ENCODE results near the gene CAP2. TPM values are rescaled to one million over a fixed set of nuclear protein-coding genes. Genes with fewer than 3 reads are reported as not detected.
"Not testable (repeated sequence)": the region's sequence is repeated elsewhere in the genome, so short reads cannot be mapped to it uniquely, and the experiment has no call there.

The CAP2 gene
- total RNA-seq, 2 donors from 2014 or later = not detected

GRCh38 chr6:17414395-17414794 is 21.0 kb downstream of the CAP2 start:
- not testable (repeated sequence) for ATAC-seq; DNase-seq (ENCODE audit: low spot score); H3K4me3 Mint-ChIP-seq; H3K36me3 Mint-ChIP-seq; H3K9me3 Mint-ChIP-seq; H3K27ac Mint-ChIP-seq; H3K4me1 Mint-ChIP-seq (ENCODE audit: low read depth in 2 of 2)
- H3K27me3 Mint-ChIP-seq = peaks cover 14 to 38% of the 10 kb centered on the region in 2 donors

GRCh38 chr6:17415321-17415720 is 21.9 kb downstream of the CAP2 start:
- DNase-seq (ENCODE audit: low spot score) (no peak), ATAC-seq (no peak)
- Mint-ChIP-seq H3K9me3 (peaks cover 2% of the 10 kb centered on the region), H3K36me3 (no peaks in the 10 kb centered on the region), H3K27me3 (peaks cover 15 to 38% of the 10 kb centered on the region in 2 donors), H3K4me3 (no peak overlapping the region), H3K4me1 (ENCODE audit: low read depth in 2 of 2) (no peaks in the 10 kb centered on the region), H3K27ac (no peak overlapping the region)

GRCh38 chr6:17416806-17417205 is 23.4 kb downstream of the CAP2 start:
- H3K27me3 Mint-ChIP-seq = peaks cover 14 to 38% of the 10 kb centered on the region in 2 donors
- H3K9me3 Mint-ChIP-seq = peaks cover 2% of the 10 kb centered on the region
- H3K27ac Mint-ChIP-seq = no peak overlapping the region
- ATAC-seq = no peak
- H3K4me1 Mint-ChIP-seq (ENCODE audit: low read depth in 2 of 2) = no peaks in the 10 kb centered on the region
- no peaks in the 10 kb centered on the region for H3K36me3 Mint-ChIP-seq
- H3K4me3 Mint-ChIP-seq = no peak overlapping the region
- no peak for DNase-seq (ENCODE audit: low spot score)

- no peak overlapping the region for H3K4me3 Mint-ChIP-seq
- H3K4me1 Mint-ChIP-seq (ENCODE audit: low read depth in 2 of 2) = no peaks in the 10 kb centered on the region
- no peak overlapping the region for H3K27ac Mint-ChIP-seq
- H3K9me3 Mint-ChIP-seq = peaks cover 2% of the 10 kb centered on the region
- peaks cover 10 to 32% of the 10 kb centered on the region in 2 donors for H3K27me3 Mint-ChIP-seq
- no peaks in the 10 kb centered on the region for H3K36me3 Mint-ChIP-seq
- DNase-seq (ENCODE audit: low spot score) (no peak), ATAC-seq (no peak)
Measured at GRCh38 chr6:17417817-17418216, 24.4 kb downstream of the CAP2 start.

- Mint-ChIP-seq H3K9me3 (peaks cover 2% of the 10 kb centered on the region), H3K36me3 (no peaks in the 10 kb centered on the region), H3K27me3 (peaks cover 9 to 30% of the 10 kb centered on the region in 2 donors)
Measured at GRCh38 chr6:17418281-17419188, 25.1 kb downstream of the CAP2 start.

GRCh38 chr6:17419189-17419575 is 25.8 kb downstream of the CAP2 start:
- Mint-ChIP-seq H3K36me3 (no peaks in the 10 kb centered on the region), H3K27me3 (peaks cover 9 to 30% of the 10 kb centered on the region in 2 donors), H3K4me3 (no peak overlapping the region), H3K9me3 (peaks cover 2% of the 10 kb centered on the region), H3K4me1 (ENCODE audit: low read depth in 2 of 2) (no peaks in the 10 kb centered on the region), H3K27ac (no peak overlapping the region)
- DNase-seq (ENCODE audit: low spot score) (no peak), ATAC-seq (no peak)

More at GRCh38 chr6:17418281-17419188, 25.1 kb downstream of the CAP2 start:
- ATAC-seq (no peak), DNase-seq (ENCODE audit: low spot score) (no peak)
- no peaks in the 10 kb centered on the region for H3K4me1 Mint-ChIP-seq (ENCODE audit: low read depth in 2 of 2)
- H3K27ac Mint-ChIP-seq = no peak overlapping the region
- H3K4me3 Mint-ChIP-seq = no peak overlapping the region

- DNase-seq (ENCODE audit: low spot score) (no peak), ATAC-seq (no peak)
- Mint-ChIP-seq H3K9me3 (no peaks in the 10 kb centered on the region), H3K4me3 (no peak overlapping the region), H3K36me3 (no peaks in the 10 kb centered on the region), H3K4me1 (ENCODE audit: low read depth in 2 of 2) (no peaks in the 10 kb centered on the region), H3K27me3 (peaks cover 9 to 26% of the 10 kb centered on the region in 2 donors), H3K27ac (no peak overlapping the region)
Measured at GRCh38 chr6:17420368-17420767, 27.0 kb downstream of the CAP2 start.

- H3K4me3 Mint-ChIP-seq = no peak overlapping the region
- H3K27me3 Mint-ChIP-seq = peaks cover 7 to 16% of the 10 kb centered on the region in 2 donors
- no peaks in the 10 kb centered on the region for H3K9me3 Mint-ChIP-seq
- no peak for DNase-seq (ENCODE audit: low spot score)
- no peaks in the 10 kb centered on the region for H3K36me3 Mint-ChIP-seq
- H3K27ac Mint-ChIP-seq = no peak overlapping the region
- no peak for ATAC-seq
- H3K4me1 Mint-ChIP-seq (ENCODE audit: low read depth in 2 of 2) = no peaks in the 10 kb centered on the region
Measured at GRCh38 chr6:17421406-17421805, 28.0 kb downstream of the CAP2 start.

GRCh38 chr6:17423026-17423425 is 29.6 kb downstream of the CAP2 start:
- ATAC-seq = no peak
- H3K27me3 Mint-ChIP-seq = peaks cover 9 to 19% of the 10 kb centered on the region in 2 donors
- DNase-seq (ENCODE audit: low spot score) = no peak

GRCh38 chr6:17427062-17427461 is 33.7 kb downstream of the CAP2 start:
- Mint-ChIP-seq H3K9me3 (peaks cover 2% of the 10 kb centered on the region), H3K27me3 (peaks cover 7 to 21% of the 10 kb centered on the region in 2 donors), H3K27ac (no peak overlapping the region), H3K36me3 (no peaks in the 10 kb centered on the region), H3K4me3 (no peak overlapping the region), H3K4me1 (ENCODE audit: low read depth in 2 of 2) (no peaks in the 10 kb centered on the region)
- ATAC-seq (no peak), DNase-seq (ENCODE audit: low spot score) (no peak)

More at GRCh38 chr6:17423026-17423425, 29.6 kb downstream of the CAP2 start:
- Mint-ChIP-seq H3K9me3 (peaks cover 2% of the 10 kb centered on the region), H3K4me3 (no peak overlapping the region), H3K36me3 (no peaks in the 10 kb centered on the region), H3K4me1 (ENCODE audit: low read depth in 2 of 2) (no peaks in the 10 kb centered on the region), H3K27ac (no peak overlapping the region)

- Mint-ChIP-seq H3K27me3 (peaks cover 12 to 27% of the 10 kb centered on the region in 2 donors), H3K36me3 (no peaks in the 10 kb centered on the region), H3K9me3 (peaks cover 2% of the 10 kb centered on the region), H3K27ac (no peak overlapping the region), H3K4me3 (no peak overlapping the region), H3K4me1 (ENCODE audit: low read depth in 2 of 2) (no peaks in the 10 kb centered on the region)
- DNase-seq (ENCODE audit: low spot score) (no peak), ATAC-seq (no peak)
Measured at GRCh38 chr6:17427617-17428016, 34.2 kb downstream of the CAP2 start.

GRCh38 chr6:17428595-17429120 is 35.3 kb downstream of the CAP2 start:
- H3K9me3 Mint-ChIP-seq; ATAC-seq; H3K4me3 Mint-ChIP-seq; H3K27ac Mint-ChIP-seq; DNase-seq (ENCODE audit: low spot score); H3K36me3 Mint-ChIP-seq; H3K4me1 Mint-ChIP-seq (ENCODE audit: low read depth in 2 of 2): not testable (repeated sequence)
- H3K27me3 Mint-ChIP-seq = peaks cover 13 to 28% of the 10 kb centered on the region in 2 donors

- no peak for ATAC-seq
- Mint-ChIP-seq H3K4me3 (no peak overlapping the region), H3K36me3 (no peaks in the 10 kb centered on the region), H3K9me3 (peaks cover 2% of the 10 kb centered on the region), H3K4me1 (ENCODE audit: low read depth in 2 of 2) (no peaks in the 10 kb centered on the region), H3K27me3 (peaks cover 15 to 28% of the 10 kb centered on the region in 2 donors), H3K27ac (no peak overlapping the region)
- DNase-seq (ENCODE audit: low spot score) = no peak
Measured at GRCh38 chr6:17429383-17430061, 36.1 kb downstream of the CAP2 start.

GRCh38 chr6:17431581-17431980 is 38.2 kb downstream of the CAP2 start:
- ATAC-seq = no peak
- peaks cover 2% of the 10 kb centered on the region for H3K9me3 Mint-ChIP-seq
- H3K27me3 Mint-ChIP-seq = peaks cover 15 to 27% of the 10 kb centered on the region in 2 donors
- no peaks in the 10 kb centered on the region for H3K36me3 Mint-ChIP-seq
- no peak overlapping the region for H3K4me3 Mint-ChIP-seq
- H3K4me1 Mint-ChIP-seq (ENCODE audit: low read depth in 2 of 2) = no peaks in the 10 kb centered on the region
- no peak overlapping the region for H3K27ac Mint-ChIP-seq
- no peak for DNase-seq (ENCODE audit: low spot score)
